Urinary bladder (tissue), 4 donors: ENCODE measurements around the gene BIRC3. TPM values are rescaled to one million over a fixed set of nuclear protein-coding genes. Genes with fewer than 3 reads are reported as not detected.
A peak's percentile ranks its signal among the peaks of the same experiment; 100 is the strongest.
"Not testable (repeated sequence)": the region's sequence is repeated elsewhere in the genome, so short reads cannot be mapped to it uniquely, and the experiment has no call there.

Experiments used
- DNase-seq: peaks from one replicate; pipeline ENCODE4 v3.0.0-alpha.2; 2015; ENCODE audit errors: extremely low spot score
- H3K27ac ChIP-seq: one replicate; pipeline ENCODE4 v1.5.1; 2013; ENCODE audit warnings: low read depth, mild to moderate bottlenecking, moderate library complexity
- H3K36me3 ChIP-seq: one replicate; pipeline ENCODE4 v1.6.1; 2013; ENCODE audit warnings: mild to moderate bottlenecking, moderate library complexity; ENCODE audit not compliant: insufficient read depth
- H3K4me1 ChIP-seq: one replicate; pipeline ENCODE4 v1.6.1; 2013; ENCODE audit warnings: mild to moderate bottlenecking, moderate library complexity; ENCODE audit not compliant: insufficient read depth
- H3K4me3 ChIP-seq: one replicate; pipeline ENCODE4 v1.5.1; 2013; ENCODE audit warnings: low read depth, low read length
- WGBS: extraction: QIAGEN DNeasy Blood & Tissue Kit; methylation state at CpG from one replicate; pipeline ENCODE4 v1.1.7; 2013; 5-methylcytosine and 5-hydroxymethylcytosine counted together
- polyA plus RNA-seq: library from polyadenylated mRNA; stranded (reverse); fragments of 200-250 nt; gene quantifications from one replicate; pipeline ENCODE4 v1.2.3, GENCODE V29; 2013
- total RNA-seq: library from RNA; depleted of rRNA; stranded (reverse); fragments of >200 nt; gene quantifications from one replicate; pipeline ENCODE4 v1.2.3, GENCODE V29; 2014
- donor health status: healthy with polysubstance abuse.
- donor health status: healthy.

BIRC3 gene
- total and polyA plus RNA-seq, 2 donors = 5.2 to 6.2 TPM

GRCh38 chr11:102322560-102322959, 5.3 kb downstream of the BIRC3 start:
- no peaks in the 10 kb centered on the region for H3K36me3 ChIP-seq
- no peaks in the 10 kb centered on the region for H3K4me1 ChIP-seq
- 60% methylated on average over 2 of the region's 2 CpGs for WGBS
- no peak for DNase-seq
- no peak overlapping the region for H3K4me3 ChIP-seq
- no peak overlapping the region for H3K27ac ChIP-seq

- no peak overlapping the region for H3K4me3 ChIP-seq
- H3K27ac ChIP-seq = no peak overlapping the region
- DNase-seq = no peak
- WGBS = 93% methylated on average over 1 of the region's 1 CpG
- H3K36me3 ChIP-seq = no peaks in the 10 kb centered on the region
- H3K4me1 ChIP-seq = no peaks in the 10 kb centered on the region
These were observed 6.4 kb downstream of the BIRC3 start for GRCh38 chr11:102323542-102324251.

- 82% methylated on average over 3 of the region's 3 CpGs for WGBS
- Histone ChIP-seq H3K4me1 (no peaks in the 10 kb centered on the region), H3K36me3 (no peaks in the 10 kb centered on the region), H3K4me3 (no peak overlapping the region), H3K27ac (no peak overlapping the region)
- no peak for DNase-seq
These were observed 7.8 kb downstream of the BIRC3 start for GRCh38 chr11:102325088-102325487.

- no peaks in the 10 kb centered on the region for H3K4me1 ChIP-seq
- H3K36me3 ChIP-seq = peaks cover 1% of the 10 kb centered on the region
- 96% methylated on average over 1 of the region's 1 CpG for WGBS
- no peak overlapping the region for H3K27ac ChIP-seq
- H3K4me3 ChIP-seq = no peak overlapping the region
- DNase-seq = no peak
These were observed 11.5 kb downstream of the BIRC3 start for GRCh38 chr11:102328748-102329147.

- no peak for DNase-seq
- Histone ChIP-seq H3K4me3 (no peak overlapping the region), H3K36me3 (peaks cover 1% of the 10 kb centered on the region), H3K4me1 (no peaks in the 10 kb centered on the region), H3K27ac (no peak overlapping the region)
These were observed 12.9 kb downstream of the BIRC3 start for GRCh38 chr11:102330231-102330630.

GRCh38 chr11:102331341-102331740, 14.1 kb downstream of the BIRC3 start:
- 86% methylated on average over 2 of the region's 2 CpGs for WGBS
- no peak overlapping the region for H3K4me3 ChIP-seq
- H3K36me3 ChIP-seq = peaks cover 1% of the 10 kb centered on the region
- no peak overlapping the region for H3K27ac ChIP-seq
- no peaks in the 10 kb centered on the region for H3K4me1 ChIP-seq
- DNase-seq = no peak

- no peak overlapping the region for H3K27ac ChIP-seq
- no peak for DNase-seq
- no peak overlapping the region for H3K4me3 ChIP-seq
- WGBS = 74% methylated on average over 1 of the region's 1 CpG
- peaks cover 1% of the 10 kb centered on the region for H3K36me3 ChIP-seq
- H3K4me1 ChIP-seq = no peaks in the 10 kb centered on the region
These were observed 15.3 kb downstream of the BIRC3 start for GRCh38 chr11:102332611-102332994.

GRCh38 chr11:102338479-102339010, 21.3 kb downstream of the BIRC3 start:
- DNase-seq = no peak
- Histone ChIP-seq H3K4me3 (no peak overlapping the region), H3K27ac (no peak overlapping the region), H3K36me3 (no peaks in the 10 kb centered on the region), H3K4me1 (no peaks in the 10 kb centered on the region)

GRCh38 chr11:102341311-102341710, 24.0 kb downstream of the BIRC3 start:
- not testable (repeated sequence) for H3K4me3 ChIP-seq, H3K36me3 ChIP-seq
- 84% methylated on average over 7 of the region's 7 CpGs for WGBS

GRCh38 chr11:102341844-102342318, 24.6 kb downstream of the BIRC3 start:
- peak; percentile 59 for DNase-seq
- H3K4me1 ChIP-seq = no peaks in the 10 kb centered on the region
- H3K27ac ChIP-seq = no peak overlapping the region
- no peak overlapping the region for H3K4me3 ChIP-seq
- WGBS = 29% methylated on average over 1 of the region's 1 CpG
- H3K36me3 ChIP-seq = no peaks in the 10 kb centered on the region

More at GRCh38 chr11:102341311-102341710, 24.0 kb downstream of the BIRC3 start:
- H3K4me1 ChIP-seq, DNase-seq, H3K27ac ChIP-seq: not testable (repeated sequence)

- DNase-seq = no peak
- Histone ChIP-seq H3K27ac (no peak overlapping the region), H3K36me3 (no peaks in the 10 kb centered on the region), H3K4me1 (no peaks in the 10 kb centered on the region), H3K4me3 (no peak overlapping the region)
- WGBS = 36% methylated on average over 1 of the region's 1 CpG
These were observed 26.5 kb downstream of the BIRC3 start for GRCh38 chr11:102343809-102344208.

GRCh38 chr11:102345904-102346303, 28.6 kb downstream of the BIRC3 start:
- Histone ChIP-seq H3K27ac (peak overlapping the region; percentile 11), H3K36me3 (no peaks in the 10 kb centered on the region), H3K4me1 (no peaks in the 10 kb centered on the region), H3K4me3 (peak overlapping the region; percentile 82)
- WGBS = 22% methylated on average over 8 of the region's 8 CpGs
- DNase-seq = no peak

- DNase-seq = no peak
- no peaks in the 10 kb centered on the region for H3K36me3 ChIP-seq
- under 1% methylated on average over 5 of the region's 5 CpGs for WGBS
- peak overlapping the region; percentile 95 for H3K27ac ChIP-seq
- H3K4me3 ChIP-seq = peak overlapping the region; percentile 82
- H3K4me1 ChIP-seq = no peaks in the 10 kb centered on the region
These were observed 29.1 kb downstream of the BIRC3 start for GRCh38 chr11:102346456-102346747.

- no peaks in the 10 kb centered on the region for H3K36me3 ChIP-seq
- no peaks in the 10 kb centered on the region for H3K4me1 ChIP-seq
- H3K27ac ChIP-seq = peak within 1 kb of the TSS; percentile 95
- WGBS = under 1% methylated on average over 77 of the region's 77 CpGs
- peak within 1 kb of the TSS; percentile 82 for H3K4me3 ChIP-seq
- peak; percentile 83 for DNase-seq
These were observed 29.6 kb downstream of the BIRC3 start, which contains the start of gene BIRC2 for GRCh38 chr11:102346748-102347461. Gene BIRC2, plus strand, starts transcription at chr11:102347214. Its CDS starts 2,641 bp downstream, at chr11:102349855.
